Activated naive CD4-positive, alpha-beta T cell treated with anti-CD3 and anti-CD28 coated beads, Interleukin-2, amount 10 ng/mL, durations not matched to agents 7 days and 5 days (primary cell): Measurements from ENCODE around the gene RANGAP1.
A peak's percentile ranks its signal among the peaks of the same experiment; 100 is the strongest.

Experiments used
- CTCF ChIA-PET: fragments of 350-600 bp; sonication (Branson Sonifier 250); formaldehyde crosslinking; loops from one replicate; lab custom pipeline; 2021; ENCODE audit warnings: antibody characterized with exemption; lab: Charles Lee
- DNase-seq: peaks from one replicate; pipeline ENCODE4 v3.0.0-alpha.2; 2020
- H3K27ac Mint-ChIP-seq: one replicate; pipeline ENCODE4 v1.8.0; 2021; ENCODE audit warnings: mild to moderate bottlenecking, moderate library complexity, mixed read lengths
- H3K27me3 Mint-ChIP-seq: one replicate; pipeline ENCODE4 v1.8.0; 2021; ENCODE audit warnings: mild to moderate bottlenecking, mixed read lengths
- H3K36me3 Mint-ChIP-seq: one replicate; pipeline ENCODE4 v1.8.0; 2021; ENCODE audit warnings: mixed read lengths
- H3K4me1 Mint-ChIP-seq: one replicate; pipeline ENCODE4 v1.8.0; 2021; ENCODE audit warnings: mixed read lengths
- H3K4me3 Mint-ChIP-seq: one replicate; pipeline ENCODE4 v1.8.0; 2021; ENCODE audit warnings: mild to moderate bottlenecking, moderate library complexity, mixed read lengths
- H3K9me3 Mint-ChIP-seq: one replicate; pipeline ENCODE4 v1.8.0; 2021; ENCODE audit warnings: mixed read lengths

Gene RANGAP1, protein sequence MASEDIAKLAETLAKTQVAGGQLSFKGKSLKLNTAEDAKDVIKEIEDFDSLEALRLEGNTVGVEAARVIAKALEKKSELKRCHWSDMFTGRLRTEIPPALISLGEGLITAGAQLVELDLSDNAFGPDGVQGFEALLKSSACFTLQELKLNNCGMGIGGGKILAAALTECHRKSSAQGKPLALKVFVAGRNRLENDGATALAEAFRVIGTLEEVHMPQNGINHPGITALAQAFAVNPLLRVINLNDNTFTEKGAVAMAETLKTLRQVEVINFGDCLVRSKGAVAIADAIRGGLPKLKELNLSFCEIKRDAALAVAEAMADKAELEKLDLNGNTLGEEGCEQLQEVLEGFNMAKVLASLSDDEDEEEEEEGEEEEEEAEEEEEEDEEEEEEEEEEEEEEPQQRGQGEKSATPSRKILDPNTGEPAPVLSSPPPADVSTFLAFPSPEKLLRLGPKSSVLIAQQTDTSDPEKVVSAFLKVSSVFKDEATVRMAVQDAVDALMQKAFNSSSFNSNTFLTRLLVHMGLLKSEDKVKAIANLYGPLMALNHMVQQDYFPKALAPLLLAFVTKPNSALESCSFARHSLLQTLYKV

DNA sequence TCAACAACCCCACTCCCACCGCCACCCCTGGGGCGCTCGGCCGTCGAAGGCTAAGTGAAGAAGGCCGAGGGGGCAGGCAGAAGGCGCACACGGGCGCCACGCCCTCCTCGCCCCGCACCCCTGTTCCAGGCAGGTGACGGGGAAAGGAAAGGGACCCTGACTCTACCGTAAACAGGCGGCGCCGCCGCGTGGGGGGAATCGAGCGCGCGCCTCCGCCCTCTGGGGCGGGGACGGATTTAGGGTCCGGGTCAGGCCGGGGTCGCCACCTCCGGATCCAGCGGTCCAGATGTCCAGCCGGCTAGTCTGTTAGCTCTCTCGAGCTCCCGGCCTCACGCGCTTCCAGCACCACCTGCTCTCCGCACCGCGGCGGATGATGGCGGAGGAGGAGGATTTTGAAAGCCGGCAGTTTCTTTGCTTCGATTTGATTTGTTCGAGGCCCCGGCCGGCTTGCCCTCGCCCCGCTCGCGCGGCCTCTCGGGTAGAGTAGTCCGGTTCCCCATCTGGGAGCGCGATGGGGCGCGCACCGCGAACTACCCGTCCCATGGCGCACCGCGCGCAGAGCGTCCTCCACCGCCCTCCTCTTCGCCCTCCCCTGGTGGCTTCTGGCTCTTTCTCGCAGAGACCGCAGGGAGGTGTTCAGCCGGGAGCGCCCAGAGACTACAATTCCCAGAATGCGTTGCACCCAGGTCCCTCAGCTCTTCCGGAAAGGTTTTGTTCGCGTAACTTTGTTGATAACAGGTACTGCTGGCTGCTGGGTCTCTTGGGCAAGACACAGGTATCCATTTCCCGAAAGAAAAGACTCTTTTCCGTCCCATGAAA lies at the start of gene RANGAP1:
RANGAP1 (minus strand) TSS at position 368 of the 819 bp plus-strand sequence. CDS start 5,143 bp downstream, outside the sequence.
- CTCF ChIA-PET = interaction anchor here (1.2 kb wide), 1 partner anchor 48 kb away, joined by 4 read pairs; no protein-coding TSS in a partner anchor
- Mint-ChIP-seq H3K9me3 (no peaks in the 10 kb centered on the region), H3K27ac (peak within 1 kb of the TSS; percentile 100), H3K4me1 (peaks cover 39% of the 10 kb centered on the region), H3K36me3 (peaks cover 16% of the 10 kb centered on the region), H3K4me3 (peak within 1 kb of the TSS; percentile 96), H3K27me3 (no peaks in the 10 kb centered on the region)
- peak; percentile 99 for DNase-seq

DNA sequence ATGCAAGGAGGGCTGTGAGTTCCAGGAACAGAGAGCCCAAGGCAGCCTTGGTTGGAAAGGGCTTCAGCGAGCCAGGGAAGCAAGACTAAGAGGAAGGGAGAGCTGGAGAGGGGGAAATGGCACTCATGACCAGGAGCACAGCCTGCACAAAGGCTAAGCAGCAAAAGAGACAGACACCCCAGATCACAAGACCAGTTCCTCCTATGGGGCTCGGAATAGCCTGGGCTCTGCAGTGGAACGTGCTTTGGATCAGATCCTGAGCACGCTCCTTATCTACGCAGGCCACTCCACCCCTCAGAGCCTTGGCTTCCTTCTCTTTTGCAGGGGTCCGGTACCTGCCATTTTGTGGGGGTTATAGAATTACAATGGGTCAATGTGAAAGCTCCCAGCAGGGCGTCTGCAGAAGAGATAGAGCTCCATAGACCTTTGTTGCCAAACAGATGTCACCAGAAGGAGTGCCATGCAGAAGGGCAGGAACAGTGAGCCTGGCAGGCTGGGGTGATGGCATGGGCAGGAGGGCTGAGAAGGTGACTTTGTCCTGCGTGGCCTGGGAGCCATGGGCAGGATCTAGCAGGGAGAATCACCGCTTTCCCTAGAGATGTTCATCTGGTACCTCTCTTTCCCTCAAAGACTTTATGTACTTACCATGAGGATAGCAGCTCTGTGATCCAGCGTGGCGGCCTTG lies 49.1 kb upstream of the RANGAP1 start:
- CTCF ChIA-PET = interaction anchor here (1.4 kb wide), 1 partner anchor 10 kb away, joined by 4 read pairs; no protein-coding TSS in a partner anchor
- Mint-ChIP-seq H3K27ac (no peak overlapping the region), H3K9me3 (no peaks in the 10 kb centered on the region), H3K4me3 (no peak overlapping the region), H3K4me1 (peaks cover 15% of the 10 kb centered on the region), H3K36me3 (peaks cover 29% of the 10 kb centered on the region), H3K27me3 (no peaks in the 10 kb centered on the region)
- no peak for DNase-seq

DNA sequence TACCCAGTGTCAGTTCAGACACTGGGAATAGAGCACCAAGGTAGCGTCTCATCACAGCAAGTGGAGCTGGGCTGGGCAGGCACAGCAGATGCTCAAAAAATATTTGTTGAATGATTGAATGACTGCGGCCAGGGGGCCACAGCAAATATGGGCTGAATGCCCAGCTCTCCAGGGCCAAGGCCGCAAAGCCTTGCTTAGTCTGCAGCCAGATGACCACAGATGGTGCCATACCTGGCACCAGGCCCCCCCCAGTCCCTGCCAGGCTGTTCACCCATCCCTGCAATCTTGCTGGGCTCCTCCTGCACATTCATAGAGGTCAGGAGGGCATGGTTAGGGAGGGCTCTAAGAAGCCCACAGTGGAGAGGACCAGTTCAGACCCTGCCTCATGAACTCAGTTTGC lies 48.2 kb upstream of the RANGAP1 start:
- peaks cover 30% of the 10 kb centered on the region for H3K36me3 Mint-ChIP-seq
- no peaks in the 10 kb centered on the region for H3K27me3 Mint-ChIP-seq
- H3K27ac Mint-ChIP-seq = no peak overlapping the region
- DNase-seq = no peak
- no peak overlapping the region for H3K4me3 Mint-ChIP-seq
- peaks cover 15% of the 10 kb centered on the region for H3K4me1 Mint-ChIP-seq
- CTCF ChIA-PET = no interaction called here
- no peaks in the 10 kb centered on the region for H3K9me3 Mint-ChIP-seq

DNA sequence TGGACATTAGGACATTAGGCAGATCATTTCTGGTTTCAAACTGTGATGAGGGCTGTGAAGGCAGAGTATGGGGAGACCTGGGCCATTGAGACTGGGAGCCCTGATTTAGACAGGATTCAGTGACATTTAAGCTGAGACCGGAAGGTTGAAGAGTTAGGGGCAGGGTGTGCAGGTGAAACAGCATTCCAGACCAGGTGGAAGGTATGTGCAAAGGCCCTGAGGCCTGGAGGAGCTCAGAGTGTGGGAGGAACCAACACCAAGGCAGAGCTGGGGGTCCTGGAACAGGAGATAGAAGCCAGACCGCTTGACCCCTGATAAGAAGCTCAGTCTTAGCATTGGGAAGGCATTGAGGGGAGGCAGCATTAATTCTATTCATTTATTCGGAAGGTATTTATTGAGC lies 47.8 kb upstream of the RANGAP1 start:
- Mint-ChIP-seq H3K27me3 (no peaks in the 10 kb centered on the region), H3K4me3 (no peak overlapping the region), H3K27ac (no peak overlapping the region), H3K4me1 (peaks cover 15% of the 10 kb centered on the region), H3K9me3 (no peaks in the 10 kb centered on the region), H3K36me3 (peaks cover 27% of the 10 kb centered on the region)
- CTCF ChIA-PET = no interaction called here
- no peak for DNase-seq

DNA sequence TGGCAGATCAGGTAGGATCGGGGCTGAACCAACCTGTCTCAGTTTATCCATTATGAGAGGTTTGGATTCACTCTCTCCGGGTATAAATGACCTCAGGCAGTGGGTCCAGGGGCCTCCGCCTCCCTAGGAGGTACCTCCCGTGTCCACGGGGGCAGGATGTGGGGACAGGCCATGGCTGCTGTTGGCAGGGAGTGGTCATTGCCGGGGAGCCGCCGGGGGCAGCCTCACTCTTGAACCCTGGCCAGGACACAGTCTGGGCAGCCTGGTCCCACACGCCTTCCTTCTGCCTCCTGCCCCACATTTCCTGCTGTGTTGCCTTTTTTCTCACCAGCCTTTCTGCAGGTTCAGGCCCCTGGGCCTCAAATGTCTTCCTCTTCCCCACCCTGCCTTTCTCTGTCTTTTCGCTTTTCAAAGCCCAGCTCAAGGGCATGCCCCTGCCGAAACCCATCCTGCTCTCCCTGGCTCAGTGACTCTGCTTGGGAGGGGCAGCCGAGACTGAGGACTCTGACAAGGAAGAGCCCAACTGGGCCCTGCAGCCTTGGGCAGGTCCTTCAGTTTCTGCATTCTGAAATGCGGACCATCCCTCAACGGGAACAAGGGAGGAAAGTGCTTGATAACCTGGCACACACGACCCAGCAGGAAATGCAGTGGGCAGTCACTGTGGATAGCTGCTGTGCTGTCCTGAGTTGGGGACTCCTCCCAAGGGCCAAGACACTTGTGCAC lies 46.4 kb upstream of the RANGAP1 start:
- no peaks in the 10 kb centered on the region for H3K9me3 Mint-ChIP-seq
- H3K4me3 Mint-ChIP-seq = no peak overlapping the region
- H3K36me3 Mint-ChIP-seq = peaks cover 27% of the 10 kb centered on the region
- DNase-seq = no peak
- peak overlapping the region; percentile 65 for H3K27ac Mint-ChIP-seq
- peaks cover 15% of the 10 kb centered on the region for H3K4me1 Mint-ChIP-seq
- H3K27me3 Mint-ChIP-seq = no peaks in the 10 kb centered on the region
- CTCF ChIA-PET = no interaction called here

DNA sequence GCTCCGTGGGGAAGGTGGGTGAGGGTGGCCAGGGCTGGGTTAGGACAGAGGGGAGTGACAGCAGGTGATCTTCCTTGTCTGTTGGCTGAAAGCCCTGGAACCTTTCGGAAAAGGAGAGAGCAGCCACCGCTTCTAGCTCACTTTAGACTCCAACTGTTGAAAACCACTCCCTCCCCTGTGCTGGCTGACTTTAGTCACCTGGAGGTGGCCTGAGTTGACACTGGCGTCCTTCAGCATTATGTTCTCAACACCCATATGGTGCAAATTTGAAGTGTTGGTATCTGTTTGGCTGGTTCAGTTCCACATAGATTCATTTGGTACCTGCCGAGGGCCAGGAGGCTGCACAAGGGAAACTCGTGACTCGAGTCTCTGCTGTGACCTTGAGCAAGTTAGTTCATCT lies 44.2 kb upstream of the RANGAP1 start:
- Mint-ChIP-seq H3K27ac (no peak overlapping the region), H3K27me3 (no peaks in the 10 kb centered on the region), H3K4me3 (no peak overlapping the region), H3K9me3 (no peaks in the 10 kb centered on the region), H3K36me3 (peaks cover 33% of the 10 kb centered on the region), H3K4me1 (peaks cover under 1% of the 10 kb centered on the region)
- no peak for DNase-seq
- CTCF ChIA-PET = no interaction called here

DNA sequence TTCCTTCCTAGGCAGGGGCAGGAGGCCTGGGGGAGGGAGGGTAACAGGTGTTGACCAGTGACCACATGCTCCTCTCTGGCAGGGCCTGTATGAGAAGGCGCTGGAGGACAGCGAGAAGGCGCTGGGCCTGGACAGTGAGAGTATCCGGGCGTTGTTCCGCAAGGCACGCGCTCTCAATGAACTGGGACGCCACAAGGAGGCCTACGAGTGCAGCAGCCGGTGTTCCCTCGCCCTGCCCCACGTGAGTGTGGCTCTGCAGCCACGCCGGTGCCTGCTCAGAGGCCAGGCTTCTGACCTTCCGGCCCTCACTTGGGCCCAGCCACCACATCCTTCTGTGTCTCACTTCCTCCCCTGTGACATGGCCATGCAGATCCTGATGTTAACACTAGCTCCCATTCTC lies 41.1 kb upstream of the RANGAP1 start:
- no peak for DNase-seq
- H3K36me3 Mint-ChIP-seq = peaks cover 28% of the 10 kb centered on the region
- no peaks in the 10 kb centered on the region for H3K9me3 Mint-ChIP-seq
- no peaks in the 10 kb centered on the region for H3K4me1 Mint-ChIP-seq
- CTCF ChIA-PET = no interaction called here
- no peak overlapping the region for H3K4me3 Mint-ChIP-seq
- H3K27me3 Mint-ChIP-seq = no peaks in the 10 kb centered on the region
- no peak overlapping the region for H3K27ac Mint-ChIP-seq

DNA sequence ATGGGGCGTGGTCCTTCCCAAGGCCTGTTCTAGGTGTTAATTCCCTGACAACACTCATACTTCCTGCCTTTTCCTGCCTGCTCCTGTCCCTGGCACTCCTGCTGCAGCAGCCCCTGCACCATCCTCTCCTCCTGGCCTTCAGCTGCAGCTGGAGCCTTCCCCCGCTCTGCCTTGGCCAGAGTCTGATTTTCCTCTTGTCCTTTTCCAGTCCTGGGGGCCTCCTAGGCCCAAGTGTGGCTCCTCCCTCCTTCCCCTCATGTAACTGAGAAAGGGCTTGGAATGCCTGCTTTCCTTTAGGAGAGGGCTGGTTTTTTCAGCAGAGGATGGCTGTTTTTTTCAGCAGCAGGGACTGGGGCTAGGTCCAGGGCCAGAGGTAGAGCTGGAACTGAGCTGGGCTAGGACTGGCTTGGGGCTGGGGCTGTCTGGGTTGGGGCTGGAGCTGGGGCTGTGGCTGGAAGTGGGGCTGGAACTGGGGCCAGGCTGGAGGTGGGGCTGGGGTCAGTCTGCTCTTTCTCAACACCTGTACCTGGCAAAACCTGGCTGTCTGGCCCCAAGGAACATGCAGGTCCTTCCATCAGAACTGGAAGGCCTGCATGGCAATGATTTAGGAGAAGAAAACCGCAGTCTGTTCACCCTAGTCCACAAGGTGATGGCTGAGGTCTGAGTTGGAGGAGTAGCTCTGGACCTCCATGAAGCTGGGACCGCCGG lies 39.0 kb upstream of the RANGAP1 start:
- no peak for DNase-seq
- Mint-ChIP-seq H3K36me3 (peaks cover 22% of the 10 kb centered on the region), H3K27ac (no peak overlapping the region), H3K4me3 (no peak overlapping the region), H3K4me1 (no peaks in the 10 kb centered on the region), H3K9me3 (no peaks in the 10 kb centered on the region), H3K27me3 (no peaks in the 10 kb centered on the region)
- CTCF ChIA-PET = no interaction called here

DNA sequence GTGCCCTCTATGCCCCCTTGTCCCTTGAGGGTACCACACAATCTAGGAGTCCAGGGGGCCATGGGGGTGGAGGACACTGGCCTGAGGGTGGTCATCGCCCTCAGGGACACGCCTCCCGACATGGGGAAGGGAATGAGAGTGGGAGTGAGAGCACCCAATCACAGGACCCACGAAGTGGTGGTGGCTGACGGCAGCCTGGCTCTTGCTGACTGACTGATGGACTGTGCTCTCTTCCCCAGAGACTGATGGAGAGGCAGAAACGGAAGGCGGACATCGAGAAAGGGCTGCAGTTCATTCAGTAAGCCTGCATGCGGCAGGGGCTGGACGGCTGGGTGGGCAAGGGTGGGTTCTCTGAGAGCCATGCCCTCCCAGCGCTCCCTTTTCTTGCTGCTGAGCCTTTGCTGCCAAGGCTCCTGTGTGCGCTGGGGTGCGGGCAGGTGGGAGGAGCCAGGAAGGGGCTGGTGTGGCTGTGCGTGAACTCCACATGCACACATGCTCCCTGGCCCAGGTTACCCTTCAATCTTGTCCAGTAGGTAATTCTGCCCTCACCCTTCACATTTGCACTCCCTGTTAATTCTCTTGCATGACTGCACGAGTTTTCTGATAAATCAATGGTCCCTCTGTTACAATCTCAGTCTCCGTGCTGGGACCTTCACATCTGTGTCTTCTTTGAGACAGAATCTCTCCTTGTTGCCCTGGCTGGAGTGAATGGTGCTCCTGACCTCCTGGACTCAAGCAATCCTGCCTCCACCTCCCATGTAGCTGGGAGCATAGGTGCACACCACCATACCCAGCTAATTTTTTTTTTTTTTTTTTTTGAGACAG lies 34.6 kb upstream of the RANGAP1 start:
- CTCF ChIA-PET = no interaction called here
- H3K27ac Mint-ChIP-seq = no peak overlapping the region
- DNase-seq = no peak
- H3K27me3 Mint-ChIP-seq = no peaks in the 10 kb centered on the region
- H3K4me3 Mint-ChIP-seq = no peak overlapping the region
- H3K4me1 Mint-ChIP-seq = peaks cover 5% of the 10 kb centered on the region
- no peaks in the 10 kb centered on the region for H3K9me3 Mint-ChIP-seq
- peaks cover 13% of the 10 kb centered on the region for H3K36me3 Mint-ChIP-seq

DNA sequence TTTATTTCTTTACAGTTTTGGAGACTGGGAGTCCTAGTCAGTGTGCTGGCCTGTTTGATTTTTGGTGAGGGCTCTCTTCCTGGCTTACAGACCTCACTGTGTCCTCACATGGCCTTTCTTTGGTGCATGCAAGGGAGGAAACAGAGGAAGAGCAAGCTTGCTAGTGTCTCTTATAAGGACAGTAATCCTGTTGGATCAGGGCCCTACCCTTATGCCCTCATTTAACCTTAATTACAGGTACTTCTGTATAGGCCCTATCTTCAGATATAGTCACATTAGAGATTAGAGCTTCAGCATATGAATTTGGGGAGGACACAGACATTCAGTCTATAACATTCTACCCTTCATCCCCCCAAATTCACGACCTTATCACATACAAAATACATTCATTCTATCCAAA lies 29.6 kb upstream of the RANGAP1 start:
- H3K27ac Mint-ChIP-seq = no peak overlapping the region
- peaks cover 6% of the 10 kb centered on the region for H3K36me3 Mint-ChIP-seq
- CTCF ChIA-PET = interaction anchor here (1.1 kb wide), 1 partner anchor 70 kb away, joined by 3 read pairs; no protein-coding TSS in a partner anchor
- peaks cover 12% of the 10 kb centered on the region for H3K4me1 Mint-ChIP-seq
- no peaks in the 10 kb centered on the region for H3K27me3 Mint-ChIP-seq
- H3K9me3 Mint-ChIP-seq = no peaks in the 10 kb centered on the region
- H3K4me3 Mint-ChIP-seq = no peak overlapping the region
- no peak for DNase-seq

DNA sequence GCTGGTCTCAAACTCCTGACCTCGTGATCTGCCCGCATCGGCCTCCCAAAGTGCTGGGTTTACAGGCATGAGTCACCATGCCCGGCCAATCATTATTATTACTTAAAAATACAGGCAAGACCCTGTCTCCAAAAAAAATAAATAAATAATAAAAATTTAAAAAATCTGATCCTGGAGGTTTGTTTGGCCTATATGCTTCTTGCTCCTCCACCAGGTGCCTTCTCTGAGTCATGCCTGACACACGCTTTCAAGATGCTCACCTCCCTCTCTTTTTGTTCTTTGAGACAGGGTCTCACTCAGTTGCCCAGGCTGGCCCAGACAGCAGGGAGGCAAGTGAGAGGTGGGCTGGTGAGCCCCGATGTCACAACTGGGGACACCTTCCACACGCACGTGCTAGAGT lies 28.8 kb upstream of the RANGAP1 start:
- Mint-ChIP-seq H3K9me3 (no peaks in the 10 kb centered on the region), H3K27ac (no peak overlapping the region), H3K4me3 (no peak overlapping the region), H3K4me1 (peaks cover 12% of the 10 kb centered on the region), H3K36me3 (peaks cover 6% of the 10 kb centered on the region), H3K27me3 (no peaks in the 10 kb centered on the region)
- DNase-seq = no peak
- CTCF ChIA-PET = no interaction called here

DNA sequence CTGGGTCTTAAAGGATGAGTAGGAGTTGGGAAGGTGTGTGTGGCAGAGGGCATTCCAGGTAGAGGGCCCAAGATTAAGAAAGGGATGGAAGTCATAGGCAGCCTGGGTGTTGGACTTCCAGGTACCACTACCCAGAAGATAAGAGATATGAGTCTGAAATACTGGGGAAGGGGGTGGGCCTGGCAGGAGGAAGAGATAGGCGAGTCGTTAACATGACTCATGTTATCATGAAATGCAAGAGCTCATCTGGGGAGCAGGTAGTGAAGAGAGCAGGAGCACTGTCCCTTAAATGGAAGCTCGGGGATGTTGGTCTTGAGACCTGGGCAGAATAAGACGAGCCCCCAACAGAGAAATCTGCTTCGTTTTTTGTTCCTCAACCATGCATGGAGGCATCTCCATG lies 25.5 kb upstream of the RANGAP1 start:
- peaks cover 19% of the 10 kb centered on the region for H3K4me1 Mint-ChIP-seq
- peaks cover 15% of the 10 kb centered on the region for H3K36me3 Mint-ChIP-seq
- H3K9me3 Mint-ChIP-seq = no peaks in the 10 kb centered on the region
- CTCF ChIA-PET = interaction anchor here (1.2 to 1.6 kb wide), 2 partner anchors 10 to 74 kb away, joined by 3 to 4 read pairs; partner anchors contain the start of gene ZC3H7B
- no peak overlapping the region for H3K27ac Mint-ChIP-seq
- H3K27me3 Mint-ChIP-seq = no peaks in the 10 kb centered on the region
- DNase-seq = no peak
- no peak overlapping the region for H3K4me3 Mint-ChIP-seq
